ENCODE results near the gene DUSP28.

Gene DUSP28

GRCh38 chr2:240572141-240573031, 12.2 kb downstream of the DUSP28 start:
- H3K27ac ChIP-seq (ENCODE audit: extremely low read depth, low read depth, low read length), result no peak overlapping the region
- TF ChIP-seq ZNF211 (tag by site-specific recombination; IDR thresholded peaks at IDR 0.05; ENCODE audit: low read depth), result no peak
- no peak for TF ChIP-seq ZNF549 (tag by site-specific recombination; IDR thresholded peaks at IDR 0.05)
- TF ChIP-seq FEZF1 (tag by site-specific recombination; IDR thresholded peaks at IDR 0.05), result no peak
- no peak for TF ChIP-seq ZNF571 (tag by site-specific recombination; IDR thresholded peaks at IDR 0.05)
- no peak for TF ChIP-seq MYNN (tag by site-specific recombination; IDR thresholded peaks at IDR 0.05; ENCODE audit: borderline replicate concordance)
- no peak for TF ChIP-seq ZFP69B (tag by site-specific recombination; IDR thresholded peaks at IDR 0.05)
- TF ChIP-seq ZNF558 (tag by site-specific recombination; IDR thresholded peaks at IDR 0.05), result no peak
- TF ChIP-seq ZBTB48 (tag by site-specific recombination; IDR thresholded peaks at IDR 0.05), result no peak
- TF ChIP-seq GLIS2 (tag by site-specific recombination; IDR thresholded peaks at IDR 0.05), result no peak
- TF ChIP-seq GFI1B (tag by site-specific recombination; IDR thresholded peaks at IDR 0.05), result no peak
- no peak for TF ChIP-seq ZNF266 (tag by site-specific recombination; IDR thresholded peaks at IDR 0.05; ENCODE audit: low read depth)
- TF ChIP-seq ZNF580 (tag by site-specific recombination; IDR thresholded peaks at IDR 0.05), result no peak
- no peak for TF ChIP-seq ZSCAN4 (tag by site-specific recombination; IDR thresholded peaks at IDR 0.05)
- no peak for TF ChIP-seq ZNF292 (tag by site-specific recombination; IDR thresholded peaks at IDR 0.05; ENCODE audit: borderline replicate concordance, low read depth)
- no peak for TF ChIP-seq OVOL3 (tag by site-specific recombination; IDR thresholded peaks at IDR 0.05)
- no peak for TF ChIP-seq BCL11B (tag by site-specific recombination; IDR thresholded peaks at IDR 0.05; ENCODE audit: low read depth)
- TF ChIP-seq PBX3 (CRISPR knock-in tag; IDR thresholded peaks at IDR 0.05), result no peak
- TF ChIP-seq ZNF426 (tag by site-specific recombination; IDR thresholded peaks at IDR 0.05), result no peak
- peaks cover 0 to 35% of the 10 kb centered on the region in 2 experiments; a peak in 1 of 3 replicates for H3K36me3 ChIP-seq (ENCODE audit: control insufficient read depth in 2 of 2, insufficient read depth in 1 of 2, low read length in 2 of 2)
- no peak overlapping the region for H3K4me3 ChIP-seq (ENCODE audit: low read depth, low read length)
- no peaks in the 10 kb centered on the region for H3K9me3 ChIP-seq (ENCODE audit: control insufficient read depth, insufficient read depth, low read depth, low read length)
- POLR2A ChIA-PET, result interaction anchor here (1.8 kb wide), 1 partner anchor 14 kb away, joined by 7 read pairs; the partner anchor contains the start of gene CAPN10
- no peaks in the 10 kb centered on the region for H3K4me1 ChIP-seq (ENCODE audit: control insufficient read depth, insufficient read depth, low read length)
- CTCF ChIA-PET, result interaction anchor here (0.6 kb wide), 1 partner anchor 46 kb away, joined by 3 read pairs; no protein-coding TSS in a partner anchor

GRCh38 chr2:240573071-240573515, 12.9 kb downstream of the DUSP28 start:
- H3K4me1 ChIP-seq (ENCODE audit: control insufficient read depth, insufficient read depth, low read length), result no peaks in the 10 kb centered on the region
- ChIA-PET CTCF (no interaction called here), POLR2A (interaction anchor here (1.8 kb wide), 1 partner anchor 14 kb away, joined by 7 read pairs; the partner anchor contains the start of gene CAPN10)
- no peak overlapping the region for H3K27ac ChIP-seq (ENCODE audit: extremely low read depth, low read depth, low read length)
- no peaks in the 10 kb centered on the region for H3K9me3 ChIP-seq (ENCODE audit: control insufficient read depth, insufficient read depth, low read depth, low read length)
- no peak for TF ChIP-seq ZXDB (tag by site-specific recombination; IDR thresholded peaks at IDR 0.05)
- TF ChIP-seq ZFP37 (tag by site-specific recombination; IDR thresholded peaks at IDR 0.05), result no peak
- no peak for TF ChIP-seq ZNF132 (tag by site-specific recombination; IDR thresholded peaks at IDR 0.05; ENCODE audit: borderline replicate concordance)
- no peak for TF ChIP-seq ZNF639 (tag by site-specific recombination; IDR thresholded peaks at IDR 0.05)
- TF ChIP-seq SP7 (tag by site-specific recombination; IDR thresholded peaks at IDR 0.05), result no peak
- TF ChIP-seq ZBTB20 (tag by site-specific recombination; IDR thresholded peaks at IDR 0.05), result no peak
- no peak for TF ChIP-seq TRIM28 (IDR thresholded peaks at IDR 0.05; ENCODE audit: borderline replicate concordance, low read length)
- no peak for TF ChIP-seq ZNF2 (tag by site-specific recombination; IDR thresholded peaks at IDR 0.05)
- no peak for TF ChIP-seq HOXA7 (CRISPR knock-in tag; IDR thresholded peaks at IDR 0.05; ENCODE audit: borderline replicate concordance)
- TF ChIP-seq ZNF311 (tag by site-specific recombination; IDR thresholded peaks at IDR 0.05; ENCODE audit: borderline replicate concordance), result no peak
- TF ChIP-seq ZSCAN18 (tag by site-specific recombination; IDR thresholded peaks at IDR 0.05), result no peak
- no peak overlapping the region for H3K4me3 ChIP-seq (ENCODE audit: low read depth, low read length)
- peaks cover 0 to 42% of the 10 kb centered on the region in 2 experiments; a peak in 1 of 3 replicates for H3K36me3 ChIP-seq (ENCODE audit: control insufficient read depth in 2 of 2, insufficient read depth in 1 of 2, low read length in 2 of 2)

Measured in HEK293 (cell line).